HEK293 (cell line): ENCODE measurements around the gene WNT16.

Source experiments
- CTCF ChIA-PET: fragments of 350-600 bp; formaldehyde crosslinking; extraction: SDS; loops from one replicate; lab custom pipeline; 2021; ENCODE audit warnings: antibody characterized with exemption; lab: Yijun Ruan, JAX
- POLR2A ChIA-PET: fragments of 300-600 bp; formaldehyde crosslinking; extraction: SDS; loops from one replicate; lab custom pipeline; 2020; ENCODE audit warnings: antibody characterized with exemption, inconsistent platforms; lab: Yijun Ruan, JAX
- H3K27ac ChIP-seq: fragments of 200-500 bp; sonication (Bioruptor generic); 2 replicates; pipeline ENCODE4 v1.5.1; 2014; ENCODE audit warnings: low read depth, low read length, control low read depth, inconsistent platforms; ENCODE audit errors: extremely low read depth
- H3K36me3 ChIP-seq, 2 experiments: fragments of 200-500 bp in 1 of 2; sonication (Bioruptor generic) in 1 of 2; 1 replicate in 1 of 2; 2 replicates in 1 of 2; pipeline ENCODE4 v1.5.1; 2014 to 2017; ENCODE audit warnings: inconsistent platforms in 2 of 2, low read length in 2 of 2; ENCODE audit not compliant: control insufficient read depth in 2 of 2, insufficient read depth in 1 of 2
- H3K4me1 ChIP-seq: fragments of 200-500 bp; sonication (Bioruptor generic); 2 replicates; pipeline ENCODE4 v1.5.1; 2014; ENCODE audit warnings: mild to moderate bottlenecking, low read length, inconsistent platforms; ENCODE audit not compliant: control insufficient read depth, insufficient read depth
- H3K4me3 ChIP-seq: 2 replicates; pipeline ENCODE4 v1.5.1; 2011; ENCODE audit warnings: low read depth, mild to moderate bottlenecking, control low read depth, low read length, moderate library complexity
- H3K9me3 ChIP-seq: fragments of 200-500 bp; sonication (Bioruptor generic); 2 replicates; pipeline ENCODE4 v1.5.1; 2014; ENCODE audit warnings: low read depth, low read length, inconsistent platforms; ENCODE audit not compliant: control insufficient read depth, insufficient read depth
- ATF2 ChIP-seq: fragments of 450-650 bp; formaldehyde crosslinking; IDR thresholded peaks from 2 replicates; pipeline ENCODE4 v1.5.1; 2016; ENCODE audit warnings: missing biosample characterization, missing genetic modification characterization, low read depth
- GLI2 ChIP-seq: fragments of 450-650 bp; formaldehyde crosslinking; IDR thresholded peaks from 2 replicates; pipeline ENCODE4; 2017; ENCODE audit warnings: missing biosample characterization, missing genetic modification characterization, low read depth, borderline replicate concordance
- GLIS2 ChIP-seq: fragments of 450-650 bp; formaldehyde crosslinking; IDR thresholded peaks from 2 replicates; pipeline ENCODE4 v1.5.1; 2016; ENCODE audit warnings: missing biosample characterization, missing genetic modification characterization
- HOXA7 ChIP-seq: sonication (generic); formaldehyde crosslinking; IDR thresholded peaks from 2 replicates; pipeline ENCODE4 v1.8.1; 2022; ENCODE audit warnings: missing genetic modification reagents, borderline replicate concordance
- PRDM4 ChIP-seq: fragments of 450-650 bp; formaldehyde crosslinking; IDR thresholded peaks from 2 replicates; pipeline ENCODE4 v1.5.1; 2017; ENCODE audit warnings: missing biosample characterization, missing genetic modification characterization
- SP2 ChIP-seq: fragments of 450-650 bp; formaldehyde crosslinking; IDR thresholded peaks from 2 replicates; pipeline ENCODE4 v1.5.1; 2016; ENCODE audit warnings: missing biosample characterization, missing genetic modification characterization
- ZBTB17 ChIP-seq: fragments of 450-650 bp; formaldehyde crosslinking; IDR thresholded peaks from 2 replicates; pipeline ENCODE4 v1.5.1; 2016; ENCODE audit warnings: missing biosample characterization, missing genetic modification characterization
- ZBTB21 ChIP-seq: fragments of 450-650 bp; formaldehyde crosslinking; IDR thresholded peaks from 2 replicates; pipeline ENCODE4 v1.5.1; 2017; ENCODE audit warnings: missing biosample characterization, missing genetic modification characterization
- ZBTB44 ChIP-seq: fragments of 450-650 bp; IDR thresholded peaks from 2 replicates; pipeline ENCODE4 v1.5.1; 2018; ENCODE audit warnings: missing biosample characterization, mild to moderate bottlenecking, missing genetic modification characterization
- ZBTB7A ChIP-seq: fragments of 450-650 bp; formaldehyde crosslinking; IDR thresholded peaks from 2 replicates; pipeline ENCODE4 v1.5.1; 2016; ENCODE audit warnings: low read depth, missing biosample characterization, missing genetic modification characterization
- ZNF133 ChIP-seq: fragments of 450-650 bp; formaldehyde crosslinking; IDR thresholded peaks from 2 replicates; pipeline ENCODE4 v1.5.1; 2016; ENCODE audit warnings: missing biosample characterization, missing genetic modification characterization
- ZNF157 ChIP-seq: fragments of 450-650 bp; formaldehyde crosslinking; IDR thresholded peaks from 2 replicates; pipeline ENCODE4 v1.5.1; 2016; ENCODE audit warnings: missing biosample characterization, missing genetic modification characterization
- ZNF18 ChIP-seq: fragments of 450-650 bp; formaldehyde crosslinking; IDR thresholded peaks from 2 replicates; pipeline ENCODE4 v1.5.1; 2016; ENCODE audit warnings: missing biosample characterization, missing genetic modification characterization
- ZNF184 ChIP-seq: fragments of 450-650 bp; IDR thresholded peaks from 2 replicates; pipeline ENCODE4 v1.5.1; 2018; ENCODE audit warnings: missing biosample characterization, mild to moderate bottlenecking, missing genetic modification characterization
- ZNF202 ChIP-seq: fragments of 450-650 bp; formaldehyde crosslinking; IDR thresholded peaks from 2 replicates; pipeline ENCODE4 v1.5.1; 2016; ENCODE audit warnings: missing biosample characterization, missing genetic modification characterization, borderline replicate concordance
- ZNF335 ChIP-seq: fragments of 450-650 bp; formaldehyde crosslinking; conservative IDR thresholded peaks from 2 replicates; pipeline ENCODE4 v1.5.1; 2016; ENCODE audit warnings: missing biosample characterization, missing genetic modification characterization
- ZNF366 ChIP-seq: fragments of 450-650 bp; formaldehyde crosslinking; conservative IDR thresholded peaks from 2 replicates; pipeline ENCODE4 v1.5.1; 2016; ENCODE audit warnings: missing biosample characterization, missing genetic modification characterization
- ZNF416 ChIP-seq: fragments of 450-650 bp; formaldehyde crosslinking; IDR thresholded peaks from 2 replicates; pipeline ENCODE4 v1.5.1; 2016; ENCODE audit warnings: missing biosample characterization, missing genetic modification characterization
- ZNF473 ChIP-seq: fragments of 450-650 bp; formaldehyde crosslinking; IDR thresholded peaks from 2 replicates; pipeline ENCODE4 v1.5.1; 2017; ENCODE audit warnings: missing biosample characterization, missing genetic modification characterization
- ZNF510 ChIP-seq: fragments of 450-650 bp; formaldehyde crosslinking; IDR thresholded peaks from 2 replicates; pipeline ENCODE4 v1.5.1; 2018; ENCODE audit warnings: mild to moderate bottlenecking, missing genetic modification characterization, missing biosample characterization; ENCODE audit not compliant: insufficient replicate concordance
- ZNF580 ChIP-seq: fragments of 450-650 bp; formaldehyde crosslinking; IDR thresholded peaks from 2 replicates; pipeline ENCODE4 v1.5.1; 2016; ENCODE audit warnings: missing biosample characterization, missing genetic modification characterization
- ZNF610 ChIP-seq: fragments of 450-650 bp; formaldehyde crosslinking; IDR thresholded peaks from 2 replicates; pipeline ENCODE4 v1.5.1; 2016; ENCODE audit warnings: missing biosample characterization, missing genetic modification characterization, borderline replicate concordance
- ZNF692 ChIP-seq: fragments of 450-650 bp; formaldehyde crosslinking; IDR thresholded peaks from 2 replicates; pipeline ENCODE4 v1.5.1; 2016; ENCODE audit warnings: missing biosample characterization, missing genetic modification characterization
- ZNF768 ChIP-seq: fragments of 450-650 bp; formaldehyde crosslinking; IDR thresholded peaks from 2 replicates; pipeline ENCODE4 v1.5.1; 2018; ENCODE audit warnings: missing biosample characterization, mild to moderate bottlenecking, missing genetic modification characterization
- ZNF776 ChIP-seq: fragments of 450-650 bp; formaldehyde crosslinking; IDR thresholded peaks from 2 replicates; pipeline ENCODE4 v1.5.0; 2017; ENCODE audit warnings: missing biosample characterization, missing genetic modification characterization, borderline replicate concordance
- ZNF792 ChIP-seq: fragments of 450-650 bp; formaldehyde crosslinking; IDR thresholded peaks from 2 replicates; pipeline ENCODE4 v1.5.1; 2016; ENCODE audit warnings: missing biosample characterization, missing genetic modification characterization

Gene WNT16

GRCh38 chr7:121379930-121380329, 51.1 kb downstream of the WNT16 start (continued):
- TF ChIP-seq PRDM4 (tag by site-specific recombination) = no peak
- TF ChIP-seq HOXA7 = no peak
- no peak for TF ChIP-seq GLIS2 (tag by site-specific recombination)
- no peak for TF ChIP-seq ZNF610 (tag by site-specific recombination)
- no peak for TF ChIP-seq ZNF157 (tag by site-specific recombination)
- no peak for TF ChIP-seq ZNF473
- no peak for TF ChIP-seq ZNF692 (tag by site-specific recombination)
- no peak for TF ChIP-seq ZNF184 (tag by site-specific recombination)
- no peak for TF ChIP-seq SP2 (tag by site-specific recombination)

- Histone ChIP-seq H3K4me3 (no peak overlapping the region), H3K4me1 (no peaks in the 10 kb centered on the region), H3K27ac (no peak overlapping the region), H3K36me3 (peaks cover 6 to 19% of the 10 kb centered on the region in 2 experiments; a peak in 2 of 3 replicates), H3K9me3 (no peaks in the 10 kb centered on the region)
- TF ChIP-seq ZNF776 (tag by site-specific recombination) (no peak), SP2 (tag by site-specific recombination) (no peak), ZNF366 (tag by site-specific recombination) (no peak), GLI2 (tag by site-specific recombination) (no peak), ZNF510 (tag by site-specific recombination) (no peak), ZNF202 (tag by site-specific recombination) (no peak), ZNF768 (no peak), ZBTB44 (tag by site-specific recombination) (no peak), ZBTB17 (tag by site-specific recombination) (no peak), ZNF18 (no peak), ZNF580 (tag by site-specific recombination) (no peak), ZBTB7A (tag by site-specific recombination) (no peak), ZNF335 (tag by site-specific recombination) (no peak), ZNF416 (tag by site-specific recombination) (no peak), ZBTB21 (tag by site-specific recombination) (no peak), ZNF792 (no peak), ATF2 (tag by site-specific recombination) (no peak), ZNF133 (tag by site-specific recombination) (no peak)
- CTCF ChIA-PET = interaction anchor here (0.6 to 4.2 kb wide), 5 partner anchors 12 to 166 kb away, joined by 3 to 22 read pairs (median 3); partner anchors contain the start of gene FAM3C
- POLR2A ChIA-PET = no interaction called here
Observed at GRCh38 chr7:121382473-121382872, 53.7 kb downstream of the WNT16 start.
